Mucosa of descending colon (tissue), 3 donors: ENCODE data around the gene RET. TPM values are rescaled to one million over a fixed set of nuclear protein-coding genes. Genes with fewer than 3 reads are reported as not detected.

Experiments used
- ATAC-seq: fragments of 200-7000 bp; cut with Tn5 transposase; one replicate; pipeline ENCODE4 v1.9.1; 2020; ENCODE audit warnings: mild to moderate bottlenecking, moderate library complexity
- DNase-seq, 3 donors: peaks; one replicate each; pipeline ENCODE4 v3.0.0-alpha.2; 2020
- H3K36me3 ChIP-seq: fragments of 200-600 bp; one replicate; pipeline ENCODE4 v1.8.0; 2021; ENCODE audit warnings: low read depth, mild to moderate bottlenecking
- H3K4me1 ChIP-seq: fragments of 200-600 bp; one replicate; pipeline ENCODE4 v1.8.0; 2021; ENCODE audit warnings: low read depth, mild to moderate bottlenecking
- H3K4me3 ChIP-seq: fragments of 200-600 bp; one replicate; pipeline ENCODE4 v1.8.0; 2021; ENCODE audit warnings: mild to moderate bottlenecking
- H3K9me3 ChIP-seq: fragments of 200-600 bp; one replicate; pipeline ENCODE4 v1.8.0; 2021; ENCODE audit warnings: mild to moderate bottlenecking
- intact Hi-C, 2 donors: fragments of 100-400 bp; cut with DNase I in 1 of 2; cut with micrococcal nuclease in 1 of 2; formaldehyde crosslinking; loops; one replicate each; pipeline versions ENCODE4 v1.11.0 to v1.11.1; 2022; cut with DNase I, micrococcal nuclease
- total RNA-seq, 3 donors: library from RNA; stranded (reverse); fragmentation: NEBNext Ultra II Directional in 2 of 3; extraction: Animal tissue kit (Norgen Biotek cat#: 25700) in 2 of 3; gene quantifications; one replicate each; pipeline versions ENCODE4 v1.2.1 to v1.2.4, GENCODE V29; 2021 to 2023
- TF ChIP-seq, protein P1 (sequence below): fragments of 200-600 bp; IDR thresholded peaks from one replicate; pipeline ENCODE4 v1.8.0; 2022; ENCODE audit warnings: antibody characterized with exemption, mild to moderate bottlenecking
- donor health status: DM: no; HTN: no; CAD: no; lungs with moderate emphysema.
- donor health status: DM: no; HTN: no; CAD: no.
- donor health status: DM: no; HTN: yes; CAD: no.

RET gene
- total RNA-seq, 3 donors from 2014 or later, result 0.84 to 13.5 (median 1.6) TPM

GRCh38 chr10:43170491-43170890 is 93.6 kb downstream of the RET start:
- no peaks in the 10 kb centered on the region for H3K36me3 ChIP-seq
- DNase-seq, result no peak
- H3K4me3 ChIP-seq, result no peak overlapping the region
- no peaks in the 10 kb centered on the region for H3K4me1 ChIP-seq
- intact Hi-C loops, result no loop called here
- TF ChIP-seq, protein P1, sequence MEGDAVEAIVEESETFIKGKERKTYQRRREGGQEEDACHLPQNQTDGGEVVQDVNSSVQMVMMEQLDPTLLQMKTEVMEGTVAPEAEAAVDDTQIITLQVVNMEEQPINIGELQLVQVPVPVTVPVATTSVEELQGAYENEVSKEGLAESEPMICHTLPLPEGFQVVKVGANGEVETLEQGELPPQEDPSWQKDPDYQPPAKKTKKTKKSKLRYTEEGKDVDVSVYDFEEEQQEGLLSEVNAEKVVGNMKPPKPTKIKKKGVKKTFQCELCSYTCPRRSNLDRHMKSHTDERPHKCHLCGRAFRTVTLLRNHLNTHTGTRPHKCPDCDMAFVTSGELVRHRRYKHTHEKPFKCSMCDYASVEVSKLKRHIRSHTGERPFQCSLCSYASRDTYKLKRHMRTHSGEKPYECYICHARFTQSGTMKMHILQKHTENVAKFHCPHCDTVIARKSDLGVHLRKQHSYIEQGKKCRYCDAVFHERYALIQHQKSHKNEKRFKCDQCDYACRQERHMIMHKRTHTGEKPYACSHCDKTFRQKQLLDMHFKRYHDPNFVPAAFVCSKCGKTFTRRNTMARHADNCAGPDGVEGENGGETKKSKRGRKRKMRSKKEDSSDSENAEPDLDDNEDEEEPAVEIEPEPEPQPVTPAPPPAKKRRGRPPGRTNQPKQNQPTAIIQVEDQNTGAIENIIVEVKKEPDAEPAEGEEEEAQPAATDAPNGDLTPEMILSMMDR, result no peak
- no peaks in the 10 kb centered on the region for H3K9me3 ChIP-seq
- no peak for ATAC-seq

DNA sequence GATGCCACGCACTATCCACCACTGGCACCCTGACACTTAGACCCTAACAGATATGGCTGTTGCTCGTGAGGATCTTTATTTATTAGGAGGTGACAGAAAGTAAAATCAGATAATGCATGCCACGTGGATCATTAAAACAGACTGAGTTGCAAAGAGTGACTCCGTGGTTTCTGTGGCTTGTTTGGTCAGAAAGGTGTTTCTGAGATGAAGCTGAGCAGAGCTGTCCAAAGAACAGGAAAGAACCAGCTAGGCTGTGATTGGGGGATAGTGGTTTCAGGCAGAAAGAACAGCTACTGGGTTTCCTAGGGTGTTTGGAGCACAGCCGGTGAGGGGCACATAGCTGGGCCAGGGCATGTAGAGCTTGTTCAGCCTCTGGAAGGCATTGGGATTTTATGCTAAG is 95.8 kb downstream of the RET start:
- Histone ChIP-seq H3K9me3 (no peaks in the 10 kb centered on the region), H3K4me1 (peaks cover 7% of the 10 kb centered on the region), H3K4me3 (no peak overlapping the region), H3K36me3 (no peaks in the 10 kb centered on the region)
- no peak for DNase-seq
- TF ChIP-seq, protein P1, result no peak
- intact Hi-C loops, result no loop called here
- ATAC-seq, result no peak

DNA sequence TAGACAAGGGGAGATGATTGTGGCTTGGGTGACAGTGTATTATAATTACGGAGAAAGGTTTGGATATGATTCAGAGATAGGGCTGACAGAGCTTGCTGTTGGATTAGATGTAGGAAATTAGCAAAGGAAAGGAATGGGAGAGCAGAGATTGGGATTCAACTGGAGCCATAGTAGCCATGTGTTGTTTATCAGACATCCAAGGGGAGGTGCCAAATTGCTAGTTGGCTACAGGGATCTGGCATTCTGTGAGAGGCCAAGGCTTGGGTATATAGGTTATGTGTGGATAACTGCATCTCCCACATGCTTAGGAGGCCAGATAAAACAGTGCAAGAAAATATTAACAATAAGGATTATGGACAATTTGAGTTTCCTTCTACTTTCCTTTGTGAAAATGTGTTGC is 96.3 kb downstream of the RET start:
- ATAC-seq, result no peak
- Histone ChIP-seq H3K4me1 (peaks cover 7% of the 10 kb centered on the region), H3K4me3 (no peak overlapping the region), H3K36me3 (no peaks in the 10 kb centered on the region), H3K9me3 (no peaks in the 10 kb centered on the region)
- intact Hi-C loops, result no loop called here
- TF ChIP-seq, protein P1, result no peak
- DNase-seq, result no peak

DNA sequence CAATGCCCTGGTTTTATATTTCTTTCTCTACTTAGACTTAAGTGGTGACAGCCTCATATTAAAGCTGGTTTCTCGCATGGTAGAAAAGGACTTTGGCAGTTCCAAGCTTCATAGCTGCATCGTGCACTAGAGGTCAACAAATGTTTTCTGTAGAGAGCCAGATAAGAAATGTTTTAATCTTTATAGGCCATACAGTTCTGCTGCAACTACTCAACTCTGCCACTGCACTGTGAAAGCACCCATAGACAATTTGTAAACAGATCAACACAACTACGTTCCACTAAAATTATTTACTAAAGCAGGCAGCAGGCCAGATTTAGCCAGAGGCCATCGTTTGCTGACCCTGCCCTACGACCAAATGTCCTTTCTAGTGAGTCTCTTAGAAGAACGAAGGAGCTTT is 98.1 kb downstream of the RET start:
- peaks cover 7% of the 10 kb centered on the region for H3K9me3 ChIP-seq
- H3K4me3 ChIP-seq, result no peak overlapping the region
- DNase-seq, result no peak
- peaks cover 7% of the 10 kb centered on the region for H3K4me1 ChIP-seq
- intact Hi-C loops, result no loop called here
- no peak for ATAC-seq
- H3K36me3 ChIP-seq, result no peaks in the 10 kb centered on the region
- TF ChIP-seq, protein P1, result no peak

DNA sequence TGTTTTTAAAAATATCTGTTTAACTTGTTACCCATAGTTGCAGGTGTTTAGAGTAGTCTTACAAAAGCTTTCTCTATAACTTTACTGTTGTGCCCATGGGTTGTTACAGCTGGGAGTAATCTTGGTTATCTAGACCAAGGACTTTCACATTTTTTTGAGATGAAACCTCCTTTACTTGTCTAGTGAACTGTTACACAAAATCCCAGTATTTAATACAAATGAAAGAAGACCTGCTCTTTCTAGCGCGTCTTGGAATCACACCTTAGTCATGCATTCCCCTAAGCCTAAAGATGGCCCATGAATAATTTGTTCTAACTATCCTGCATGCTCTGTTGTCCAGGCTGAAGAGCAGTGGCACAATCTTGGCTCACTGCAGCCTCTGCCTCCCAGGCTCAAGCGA is 99.4 kb downstream of the RET start:
- Histone ChIP-seq H3K4me1 (peaks cover 7% of the 10 kb centered on the region), H3K4me3 (no peak overlapping the region), H3K9me3 (peaks cover 7% of the 10 kb centered on the region), H3K36me3 (no peaks in the 10 kb centered on the region)
- TF ChIP-seq, protein P1, result no peak
- intact Hi-C loops, result no loop called here
- no peak for DNase-seq
- ATAC-seq, result no peak

DNA sequence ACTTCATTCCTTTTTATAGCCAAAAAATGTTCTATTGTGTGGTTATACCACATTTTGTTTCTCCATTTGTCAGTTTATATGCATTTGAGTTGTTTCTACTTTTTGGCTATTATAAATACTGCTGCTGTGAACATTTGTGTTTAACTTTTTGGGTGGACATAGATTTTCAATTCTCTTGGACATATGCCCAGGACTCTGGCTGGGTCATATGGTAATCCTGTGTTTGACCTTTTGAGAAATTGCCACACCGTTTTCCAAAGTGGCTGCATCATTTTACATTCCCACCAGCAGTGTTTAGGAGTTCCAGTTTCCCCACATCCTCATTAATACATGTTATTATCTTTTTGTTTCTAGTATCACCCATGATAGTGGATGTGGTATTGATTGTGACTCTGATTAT is 100.7 kb downstream of the RET start:
- H3K36me3 ChIP-seq, result no peaks in the 10 kb centered on the region
- intact Hi-C loops, result no loop called here
- ATAC-seq, result no peak

More for the DNA sequence above, 100.7 kb downstream of the RET start:
- H3K9me3 ChIP-seq, result peaks cover 7% of the 10 kb centered on the region
- TF ChIP-seq, protein P1, result no peak
- no peak overlapping the region for H3K4me3 ChIP-seq
- no peak for DNase-seq
- peaks cover 7% of the 10 kb centered on the region for H3K4me1 ChIP-seq
